Osteoblast (primary cell): ENCODE measurements around the gene ABTB1. TPM values are rescaled to one million over a fixed set of nuclear protein-coding genes. Genes with fewer than 3 reads are reported as not detected.

ENCODE experiments used
- DNase-seq: peaks from one replicate; pipeline ENCODE4 v3.0.0; 2011; ENCODE audit warnings: low spot score, mixed read lengths; ENCODE audit not compliant: insufficient read length; ENCODE audit errors: missing footprints
- H2AFZ ChIP-seq: 2 replicates; pipeline ENCODE4 v1.6.0; 2011; ENCODE audit warnings: mild to moderate bottlenecking, low read length
- H3K27ac ChIP-seq: 2 replicates; pipeline ENCODE4 v1.5.1; 2011; ENCODE audit warnings: mild to moderate bottlenecking, low read depth, low read length, moderate library complexity
- H3K27me3 ChIP-seq: 2 replicates; pipeline ENCODE4 v1.6.0; 2012; ENCODE audit warnings: mild to moderate bottlenecking, control low read depth, inconsistent platforms, low read length, moderate library complexity; ENCODE audit not compliant: insufficient read depth
- H3K36me3 ChIP-seq: 2 replicates; pipeline ENCODE4 v1.5.1; 2011; ENCODE audit warnings: mild to moderate bottlenecking, low read length, control low read depth, moderate library complexity; ENCODE audit not compliant: insufficient read depth
- H3K4me1 ChIP-seq: 2 replicates; pipeline ENCODE4 v1.5.1; 2011; ENCODE audit warnings: mild to moderate bottlenecking, low read length, control low read depth, moderate library complexity; ENCODE audit not compliant: insufficient read depth
- H3K4me2 ChIP-seq: 2 replicates; pipeline ENCODE4 v1.6.0; 2011; ENCODE audit warnings: mild to moderate bottlenecking, low read length; ENCODE audit not compliant: insufficient read depth
- H3K4me3 ChIP-seq: fragments of 200-600 bp; sonication (generic); 3 replicates; pipeline ENCODE4 v1.5.1; 2012; ENCODE audit warnings: mild to moderate bottlenecking, low read length, inconsistent platforms; ENCODE audit not compliant: insufficient read depth
- H3K79me2 ChIP-seq: 2 replicates; pipeline ENCODE4 v1.6.0; 2012; ENCODE audit warnings: mild to moderate bottlenecking, low read length, control low read depth, inconsistent platforms; ENCODE audit not compliant: insufficient read depth
- H3K9me3 ChIP-seq: 2 replicates; pipeline ENCODE4 v1.5.1; 2011; ENCODE audit warnings: low read depth, low read length, control low read depth
- H4K20me1 ChIP-seq: 2 replicates; pipeline ENCODE4 v1.6.0; 2012; ENCODE audit warnings: mild to moderate bottlenecking, low read length, control low read depth; ENCODE audit not compliant: insufficient read depth
- total RNA-seq: library from RNA; depleted of rRNA; stranded (reverse); fragments of >200 nt; gene quantifications from 2 replicates; pipeline ENCODE4 v1.2.3, GENCODE V29; 2012
- TF ChIP-seq, protein P1 (sequence below): IDR thresholded peaks from 2 replicates; pipeline ENCODE4 v1.5.1; 2011; ENCODE audit warnings: mild to moderate bottlenecking, low read depth, low read length, moderate library complexity; ENCODE audit errors: extremely low read depth

The ABTB1 gene
- total RNA-seq, 1 donor: 17.7 TPM

DNA sequence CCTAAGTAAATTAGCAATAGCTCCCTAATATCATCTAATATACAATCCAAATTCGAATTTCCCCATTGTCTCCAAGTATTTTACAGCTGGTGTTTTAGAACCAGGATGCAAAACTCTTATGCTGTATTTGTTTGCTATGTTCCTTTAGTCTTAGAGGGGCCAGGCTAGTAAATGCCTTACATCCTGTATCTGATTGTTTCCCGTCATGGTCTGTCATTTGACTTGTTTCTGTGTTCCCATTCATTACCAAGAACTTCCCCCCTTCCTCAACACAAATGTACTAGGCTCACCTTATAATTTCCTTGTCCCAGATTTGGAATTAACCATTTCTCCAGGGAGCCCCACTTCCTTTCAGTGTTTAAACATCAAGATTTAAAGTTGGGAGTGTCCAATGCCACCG lies 54.1 kb downstream of the ABTB1 start:
- TF ChIP-seq, protein P1, sequence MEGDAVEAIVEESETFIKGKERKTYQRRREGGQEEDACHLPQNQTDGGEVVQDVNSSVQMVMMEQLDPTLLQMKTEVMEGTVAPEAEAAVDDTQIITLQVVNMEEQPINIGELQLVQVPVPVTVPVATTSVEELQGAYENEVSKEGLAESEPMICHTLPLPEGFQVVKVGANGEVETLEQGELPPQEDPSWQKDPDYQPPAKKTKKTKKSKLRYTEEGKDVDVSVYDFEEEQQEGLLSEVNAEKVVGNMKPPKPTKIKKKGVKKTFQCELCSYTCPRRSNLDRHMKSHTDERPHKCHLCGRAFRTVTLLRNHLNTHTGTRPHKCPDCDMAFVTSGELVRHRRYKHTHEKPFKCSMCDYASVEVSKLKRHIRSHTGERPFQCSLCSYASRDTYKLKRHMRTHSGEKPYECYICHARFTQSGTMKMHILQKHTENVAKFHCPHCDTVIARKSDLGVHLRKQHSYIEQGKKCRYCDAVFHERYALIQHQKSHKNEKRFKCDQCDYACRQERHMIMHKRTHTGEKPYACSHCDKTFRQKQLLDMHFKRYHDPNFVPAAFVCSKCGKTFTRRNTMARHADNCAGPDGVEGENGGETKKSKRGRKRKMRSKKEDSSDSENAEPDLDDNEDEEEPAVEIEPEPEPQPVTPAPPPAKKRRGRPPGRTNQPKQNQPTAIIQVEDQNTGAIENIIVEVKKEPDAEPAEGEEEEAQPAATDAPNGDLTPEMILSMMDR: no peak
- Histone ChIP-seq H3K79me2 (peaks cover 7% of the 10 kb centered on the region), H4K20me1 (no peaks in the 10 kb centered on the region), H3K27me3 (no peaks in the 10 kb centered on the region), H2AFZ (no peak overlapping the region), H3K9me3 (no peaks in the 10 kb centered on the region), H3K4me3 (no peak overlapping the region), H3K4me2 (no peak overlapping the region), H3K27ac (no peak overlapping the region), H3K4me1 (no peaks in the 10 kb centered on the region), H3K36me3 (no peaks in the 10 kb centered on the region)
- DNase-seq: no peak

DNA sequence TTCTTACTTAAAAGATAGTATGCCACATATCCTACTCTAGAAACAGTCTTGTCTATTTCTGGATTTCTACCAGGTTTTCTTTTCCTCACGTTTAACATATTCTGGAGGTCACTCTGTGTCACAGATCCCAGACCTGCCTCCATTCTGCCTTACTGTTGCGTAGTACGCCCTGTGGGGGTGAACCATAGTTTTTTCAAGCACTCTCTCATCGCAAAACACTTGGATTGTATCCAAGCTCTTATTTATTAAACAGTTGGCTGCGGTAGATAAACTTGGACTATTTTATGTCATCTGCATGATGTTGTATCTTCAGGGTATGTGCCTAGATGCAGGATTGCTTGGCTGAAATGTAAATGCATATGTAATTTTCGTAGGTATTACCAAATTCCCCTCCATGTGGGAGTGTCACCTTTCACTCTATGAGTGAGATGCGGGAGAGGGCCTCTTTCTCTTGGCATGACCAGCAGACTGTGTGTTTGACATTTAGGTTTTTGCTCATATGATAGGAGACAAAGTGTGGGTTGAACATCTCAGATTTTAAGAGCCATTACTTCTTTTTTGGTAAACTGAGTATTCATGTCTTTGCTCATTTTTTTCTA lies 55.8 kb downstream of the ABTB1 start:
- H2AFZ ChIP-seq: no peak overlapping the region
- no peak for DNase-seq
- H3K9me3 ChIP-seq: no peaks in the 10 kb centered on the region
- no peaks in the 10 kb centered on the region for H3K27me3 ChIP-seq
- no peak overlapping the region for H3K4me3 ChIP-seq
- TF ChIP-seq, protein P1: no peak
- no peaks in the 10 kb centered on the region for H3K4me1 ChIP-seq
- H3K36me3 ChIP-seq: no peaks in the 10 kb centered on the region
- H3K4me2 ChIP-seq: no peak overlapping the region
- H3K27ac ChIP-seq: no peak overlapping the region
- H3K79me2 ChIP-seq: peaks cover 15% of the 10 kb centered on the region
- no peaks in the 10 kb centered on the region for H4K20me1 ChIP-seq

DNA sequence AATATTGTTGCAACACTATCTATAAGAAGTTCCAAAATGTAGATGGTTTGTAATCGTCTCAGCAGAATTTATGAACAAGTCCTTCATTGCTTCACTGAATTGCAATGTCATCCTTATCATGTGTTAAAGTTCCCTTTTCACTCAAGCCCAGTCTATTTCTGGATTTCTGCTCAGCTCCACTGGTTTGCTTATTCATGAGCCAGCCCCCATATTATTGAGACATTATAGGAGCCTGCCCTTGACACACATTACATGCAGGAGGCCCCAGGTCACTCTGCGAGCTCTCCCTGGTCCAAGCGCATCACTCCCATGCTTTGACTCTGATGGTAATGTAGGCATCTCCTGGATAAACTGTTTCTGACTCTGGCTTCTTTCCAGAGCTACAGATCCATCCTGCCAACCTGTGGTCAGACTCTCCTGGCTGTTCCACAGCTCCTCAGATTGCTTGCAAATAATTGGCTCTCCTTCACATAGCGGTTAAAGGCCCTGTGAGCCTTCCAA lies 56.9 kb downstream of the ABTB1 start:
- no peak overlapping the region for H3K4me3 ChIP-seq
- DNase-seq: no peak
- H3K36me3 ChIP-seq: no peaks in the 10 kb centered on the region
- H3K27me3 ChIP-seq: no peaks in the 10 kb centered on the region
- H2AFZ ChIP-seq: no peak overlapping the region
- H3K27ac ChIP-seq: no peak overlapping the region
- no peaks in the 10 kb centered on the region for H3K9me3 ChIP-seq
- TF ChIP-seq, protein P1: no peak
- H4K20me1 ChIP-seq: no peaks in the 10 kb centered on the region
- H3K4me1 ChIP-seq: peaks cover 7% of the 10 kb centered on the region
- peaks cover 22% of the 10 kb centered on the region for H3K79me2 ChIP-seq
- H3K4me2 ChIP-seq: no peak overlapping the region

DNA sequence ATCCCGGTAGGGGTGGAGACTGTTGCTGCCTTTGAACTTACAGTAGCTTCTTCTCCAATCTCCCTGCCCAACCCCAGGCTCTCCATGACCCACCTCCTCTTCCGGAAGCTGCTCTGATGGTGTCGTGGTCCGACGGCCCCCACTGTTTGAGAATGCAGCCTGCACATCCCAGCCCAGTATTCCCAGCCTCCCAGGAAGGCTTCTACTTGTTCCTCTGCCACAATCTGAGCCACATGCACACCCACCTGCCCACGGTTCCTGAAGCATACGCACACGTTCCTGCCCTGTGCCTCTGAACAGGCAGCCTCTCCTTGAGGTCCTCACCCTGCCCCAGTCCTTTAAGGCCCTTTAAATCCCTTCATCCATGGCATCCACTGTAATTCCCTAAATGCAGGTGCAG lies 57.4 kb downstream of the ABTB1 start:
- no peak for DNase-seq
- Histone ChIP-seq H3K27ac (no peak overlapping the region), H3K79me2 (peaks cover 22% of the 10 kb centered on the region), H3K4me1 (peaks cover 13% of the 10 kb centered on the region), H3K36me3 (no peaks in the 10 kb centered on the region), H4K20me1 (no peaks in the 10 kb centered on the region), H3K9me3 (no peaks in the 10 kb centered on the region), H3K4me2 (no peak overlapping the region), H3K27me3 (no peaks in the 10 kb centered on the region), H2AFZ (no peak overlapping the region), H3K4me3 (no peak overlapping the region)
- TF ChIP-seq, protein P1: no peak

Other genes with a start within 250 kb of the ABTB1 start
- 29.5 and 30.4 TPM in 2 replicates for gene TPRA1, start 82.2 kb upstream of the ABTB1 start, total RNA-seq
- gene MCM2, start 74.5 kb upstream of the ABTB1 start, total RNA-seq: 14.5 and 15.3 TPM in 2 replicates
- 0.36 and 0.59 TPM in 2 replicates for gene PODXL2, start 43.8 kb upstream of the ABTB1 start, total RNA-seq
- gene MGLL, start 149.6 kb downstream of the ABTB1 start, total RNA-seq: 10.6 and 18.1 TPM in 2 replicates
- gene KBTBD12, start 242.3 kb downstream of the ABTB1 start, total RNA-seq: not detected in 2 replicates